PC-3 (cell line): ENCODE measurements around the gene ARL5A. TPM values are rescaled to one million over a fixed set of nuclear protein-coding genes. Genes with fewer than 3 reads are reported as not detected.

Experiments used
- ATAC-seq: fragments of 200-7000 bp; cut with Tn5 transposase; 2 replicates; pipeline ENCODE4 v1.9.1; 2020; ENCODE audit warnings: mild to moderate bottlenecking, moderate library complexity
- BruUV-seq: library from RNA; stranded (reverse); fragments of 400-500 nt; replicated peaks from 2 replicates; lab custom pipeline; 2021; lab: Mats Ljungman, UMichigan
- CTCF ChIA-PET: fragments of 300-600 bp; sonication (Branson Sonifier 250); formaldehyde crosslinking; loops from one replicate; lab custom pipeline; 2022; ENCODE audit warnings: antibody characterized with exemption; lab: Charles Lee
- POLR2A ChIA-PET: fragments of 300-600 bp; sonication (Branson Sonifier 250); formaldehyde crosslinking; loops from one replicate; lab custom pipeline; 2022; ENCODE audit warnings: antibody characterized with exemption; ENCODE audit not compliant: unreplicated experiment; lab: Charles Lee
- DNase-seq: peaks from one replicate; pipeline ENCODE4 v3.0.0-alpha.2; 2015
- H2AFZ ChIP-seq: fragments of 300-600 bp; sonication (generic); 2 replicates; pipeline ENCODE4 v1.6.0; 2016; ENCODE audit warnings: antibody characterized with exemption, low read length
- H3F3A ChIP-seq: fragments of 300-600 bp; sonication (generic); one replicate; pipeline ENCODE4 v1.6.0; 2017; ENCODE audit warnings: antibody characterized with exemption, low read length, control low read depth, mild to moderate bottlenecking; ENCODE audit not compliant: unreplicated experiment
- H3K27ac ChIP-seq: fragments of 300-600 bp; sonication (generic); 2 replicates; pipeline ENCODE4 v1.5.1; 2016; ENCODE audit warnings: mild to moderate bottlenecking, low read length
- H3K27me3 ChIP-seq: fragments of 300-600 bp; sonication (generic); 2 replicates; pipeline ENCODE4 v1.6.1; 2016; ENCODE audit warnings: low read length, mixed read lengths
- H3K36me3 ChIP-seq: fragments of 300-600 bp; sonication (generic); 2 replicates; pipeline ENCODE4 v1.6.1; 2016; ENCODE audit warnings: low read depth, mixed run types, low read length, mixed read lengths
- H3K4me1 ChIP-seq: fragments of 300-600 bp; sonication (generic); 2 replicates; pipeline ENCODE4 v1.5.1; 2016; ENCODE audit warnings: low read length; ENCODE audit not compliant: insufficient read depth
- H3K4me2 ChIP-seq: fragments of 300-600 bp; sonication (generic); 2 replicates; pipeline ENCODE4 v1.6.0; 2016; ENCODE audit warnings: low read length
- H3K4me3 ChIP-seq: fragments of 300-600 bp; sonication (generic); 2 replicates; pipeline ENCODE4 v1.5.1; 2016; ENCODE audit warnings: mild to moderate bottlenecking, low read length, mixed read lengths
- H3K79me2 ChIP-seq: fragments of 300-600 bp; sonication (generic); 2 replicates; pipeline ENCODE4 v1.6.1; 2017; ENCODE audit warnings: low read length, mixed read lengths
- H3K9ac ChIP-seq: fragments of 300-600 bp; sonication (generic); 2 replicates; pipeline ENCODE4 v1.6.0; 2016; ENCODE audit warnings: mild to moderate bottlenecking, low read length
- H3K9me2 ChIP-seq: fragments of 300-600 bp; sonication (generic); replicated peaks from 2 replicates; pipeline ENCODE4 v1.6.1; 2016; ENCODE audit warnings: mixed run types, low read length, mixed read lengths
- H3K9me3 ChIP-seq: fragments of 300-600 bp; sonication (generic); 2 replicates; pipeline ENCODE4 v1.6.1; 2016; ENCODE audit warnings: low read length, mixed read lengths
- H4K20me1 ChIP-seq: fragments of 300-600 bp; sonication (generic); 2 replicates; pipeline ENCODE4 v1.6.1; 2016; ENCODE audit warnings: low read length, mixed read lengths
- CTCF ChIP-seq: fragments of 300-600 bp; sonication (generic); conservative IDR thresholded peaks from 2 replicates; pipeline ENCODE4 v1.5.1; 2017; ENCODE audit warnings: antibody characterized with exemption, low read depth, mild to moderate bottlenecking, low read length
- EZH2 ChIP-seq: fragments of 300-600 bp; sonication (generic); IDR thresholded peaks from one replicate; pipeline ENCODE4 v1.6.1; 2017; ENCODE audit warnings: antibody characterized with exemption, mild to moderate bottlenecking, low read length; ENCODE audit not compliant: unreplicated experiment
- EZH2phosphoT487 ChIP-seq: fragments of 300-600 bp; sonication (generic); IDR thresholded peaks from 2 replicates; pipeline ENCODE4 v1.6.1; 2018; ENCODE audit warnings: mild to moderate bottlenecking, antibody characterized with exemption, low read length, borderline replicate concordance
- intact Hi-C: fragments of 100-400 bp; cut with micrococcal nuclease; formaldehyde crosslinking; loops from 2 replicates; pipeline ENCODE4 v1.9.0; 2023
- total RNA-seq: library from RNA; depleted of rRNA; stranded (reverse); fragments of >200 nt; gene quantifications from 2 replicates; pipeline ENCODE4 v1.2.3, GENCODE V29; 2014

Gene ARL5A
- total RNA-seq, 1 experiment from 2014 or later, result 45.6 TPM

GRCh38 chr2:151786077-151786476, 42.1 kb downstream of the ARL5A start:
- ATAC-seq, result no peak
- TF ChIP-seq CTCF (no peak), EZH2phosphoT487 (no peak), EZH2 (no peak)
- Histone ChIP-seq H3K9me3 (no peaks in the 10 kb centered on the region), H3F3A (no peaks in the 10 kb centered on the region), H3K9ac (no peak overlapping the region), H3K9me2 (no peaks in the 10 kb centered on the region), H3K4me2 (no peak overlapping the region), H3K4me3 (no peak overlapping the region), H3K27ac (no peak overlapping the region), H2AFZ (no peak overlapping the region), H3K36me3 (peaks cover 2% of the 10 kb centered on the region; the same call in 1 of the 2 replicates), H3K4me1 (no peaks in the 10 kb centered on the region), H3K79me2 (no peaks in the 10 kb centered on the region), H4K20me1 (no peaks in the 10 kb centered on the region), H3K27me3 (no peaks in the 10 kb centered on the region)
- no TSS peak for BruUV-seq
- ChIA-PET POLR2A (no interaction called here), CTCF (no interaction called here)
- intact Hi-C loops, result no loop called here
- DNase-seq, result no peak

- Histone ChIP-seq H3K36me3 (peaks cover 2% of the 10 kb centered on the region; the same call in 1 of the 2 replicates), H3K79me2 (no peaks in the 10 kb centered on the region), H3K9me3 (no peaks in the 10 kb centered on the region), H3K9me2 (no peaks in the 10 kb centered on the region), H3K4me3 (no peak overlapping the region), H3K27ac (no peak overlapping the region), H3K4me1 (no peaks in the 10 kb centered on the region), H3K9ac (no peak overlapping the region), H2AFZ (no peak overlapping the region), H4K20me1 (no peaks in the 10 kb centered on the region), H3F3A (no peaks in the 10 kb centered on the region), H3K4me2 (no peak overlapping the region), H3K27me3 (no peaks in the 10 kb centered on the region)
- intact Hi-C loops, result no loop called here
- POLR2A ChIA-PET, result no interaction called here
- CTCF ChIA-PET, result no interaction called here
- no peak for ATAC-seq
- DNase-seq, result no peak
- TF ChIP-seq CTCF, result no peak
- TF ChIP-seq EZH2, result no peak
- no peak for TF ChIP-seq EZH2phosphoT487
- no TSS peak for BruUV-seq
Observed at GRCh38 chr2:151783133-151783520, 45.1 kb downstream of the ARL5A start.

GRCh38 chr2:151782378-151783132, 45.7 kb downstream of the ARL5A start:
- Histone ChIP-seq H4K20me1 (no peaks in the 10 kb centered on the region), H3K79me2 (no peaks in the 10 kb centered on the region), H3K9me3 (no peaks in the 10 kb centered on the region), H2AFZ (no peak overlapping the region), H3K4me2 (no peak overlapping the region), H3K9ac (no peak overlapping the region), H3K27ac (no peak overlapping the region), H3K9me2 (no peaks in the 10 kb centered on the region), H3K36me3 (peaks cover 2% of the 10 kb centered on the region; the same call in 1 of the 2 replicates), H3F3A (no peaks in the 10 kb centered on the region), H3K27me3 (no peaks in the 10 kb centered on the region), H3K4me1 (no peaks in the 10 kb centered on the region), H3K4me3 (no peak overlapping the region)
- DNase-seq (no peak), ATAC-seq (no peak)
- no TSS peak for BruUV-seq
- CTCF ChIA-PET, result no interaction called here
- POLR2A ChIA-PET, result no interaction called here
- TF ChIP-seq EZH2 (no peak), EZH2phosphoT487 (no peak), CTCF (no peak)
- intact Hi-C loops, result no loop called here
